H1 (cell line): ENCODE measurements around the gene CTPS2.

Experiments
- CTCF ChIP-seq, 3 experiments: IDR thresholded peaks; 1 replicate in 2 of 3; 2 replicates in 1 of 3; pipeline versions ENCODE4 v1.5.1 to v1.6.1; 2011; ENCODE audit warnings: low read length in 3 of 3, mild to moderate bottlenecking in 3 of 3, inconsistent platforms in 2 of 3, low read depth in 1 of 3, moderate library complexity in 1 of 3; ENCODE audit not compliant: insufficient read depth in 1 of 3; ENCODE audit errors: control extremely low read depth in 1 of 3
- EZH2 ChIP-seq: fragments of 200-600 bp; sonication (generic); IDR thresholded peaks from 2 replicates; pipeline ENCODE4 v1.7.1; 2012; ENCODE audit warnings: low read depth, mild to moderate bottlenecking, moderate library complexity, low read length, inconsistent platforms; ENCODE audit not compliant: severe bottlenecking
- POLR2AphosphoS5 ChIP-seq: IDR thresholded peaks from 2 replicates; pipeline ENCODE4 v1.6.1; 2011; ENCODE audit warnings: low read depth, low read length
- TF ChIP-seq, protein P1 (sequence below): IDR thresholded peaks from 2 replicates; pipeline ENCODE4 v1.6.1; 2012; ENCODE audit warnings: inconsistent platforms

DNA sequence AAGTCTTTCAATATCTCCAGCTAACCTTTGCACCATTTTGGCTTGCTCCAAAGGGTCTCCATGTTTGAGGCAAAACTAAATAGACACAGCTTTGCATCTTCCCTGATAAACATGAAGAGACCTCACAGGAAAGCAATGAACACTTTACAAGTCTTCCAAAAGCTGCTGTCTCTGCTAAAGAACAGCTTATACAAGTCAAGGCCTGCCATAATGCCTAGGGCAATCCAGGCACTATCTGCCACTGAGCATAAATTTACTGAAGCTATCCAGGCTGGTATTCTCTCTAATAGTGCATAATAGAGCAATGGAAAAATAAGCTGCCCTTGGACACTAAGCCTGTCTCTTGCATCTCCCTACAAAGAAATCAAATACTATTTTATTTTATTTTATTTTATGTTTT lies 122.6 kb downstream of the CTPS2 start:
- no peak for TF ChIP-seq EZH2
- no peak for TF ChIP-seq CTCF (IDR thresholded peaks at IDR 0.05; ENCODE audit: control extremely low read depth in 1 of 3, insufficient read depth in 1 of 3, low read depth in 1 of 3, low read length in 3 of 3)
- no peak for TF ChIP-seq POLR2AphosphoS5
- TF ChIP-seq, protein P1, sequence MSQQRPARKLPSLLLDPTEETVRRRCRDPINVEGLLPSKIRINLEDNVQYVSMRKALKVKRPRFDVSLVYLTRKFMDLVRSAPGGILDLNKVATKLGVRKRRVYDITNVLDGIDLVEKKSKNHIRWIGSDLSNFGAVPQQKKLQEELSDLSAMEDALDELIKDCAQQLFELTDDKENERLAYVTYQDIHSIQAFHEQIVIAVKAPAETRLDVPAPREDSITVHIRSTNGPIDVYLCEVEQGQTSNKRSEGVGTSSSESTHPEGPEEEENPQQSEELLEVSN, result no peak
